ENCODE measurements around the gene ZMAT5.

ZMAT5 gene

GRCh38 chr22:29813126-29813525 lies 46.3 kb upstream of the ZMAT5 start:
- DNase-seq (ENCODE audit: low spot score) = no peak
- POLR2A ChIA-PET (ENCODE audit: low non-redundant PET) = no interaction called here
- no peak for TF ChIP-seq CTCF (conservative IDR thresholded peaks at IDR 0.05; ENCODE audit: low read depth)
- no peak overlapping the region for H3K27ac ChIP-seq
- CTCF ChIA-PET = interaction anchor here (0.6 kb wide), 1 partner anchor 276 kb away, joined by 3 read pairs; no protein-coding TSS in a partner anchor

GRCh38 chr22:29811377-29811776 lies 44.6 kb upstream of the ZMAT5 start:
- no peak for DNase-seq (ENCODE audit: low spot score)
- no peak for TF ChIP-seq CTCF (conservative IDR thresholded peaks at IDR 0.05; ENCODE audit: low read depth)
- POLR2A ChIA-PET (ENCODE audit: low non-redundant PET) = no interaction called here
- CTCF ChIA-PET = interaction anchor here (1.0 kb wide), 1 partner anchor 193 kb away, joined by 3 read pairs; no protein-coding TSS in a partner anchor
- no peak overlapping the region for H3K27ac ChIP-seq

- CTCF ChIA-PET = no interaction called here
- DNase-seq (ENCODE audit: low spot score) = no peak
- POLR2A ChIA-PET (ENCODE audit: low non-redundant PET) = no interaction called here
- no peak for TF ChIP-seq CTCF (conservative IDR thresholded peaks at IDR 0.05; ENCODE audit: low read depth)
- no peak overlapping the region for H3K27ac ChIP-seq
Observed at GRCh38 chr22:29810216-29810615, 43.4 kb upstream of the ZMAT5 start.

- POLR2A ChIA-PET (ENCODE audit: low non-redundant PET) = no interaction called here
- TF ChIP-seq CTCF (conservative IDR thresholded peaks at IDR 0.05; ENCODE audit: low read depth) = no peak
- H3K27ac ChIP-seq = no peak overlapping the region
- DNase-seq (ENCODE audit: low spot score) = no peak
- CTCF ChIA-PET = no interaction called here
Observed at GRCh38 chr22:29806196-29806595, 39.4 kb upstream of the ZMAT5 start.

GRCh38 chr22:29804985-29805384 lies 38.2 kb upstream of the ZMAT5 start:
- ChIA-PET POLR2A (ENCODE audit: low non-redundant PET) (interaction anchor here (0.5 kb wide), 1 partner anchor 78 kb away, joined by 7 read pairs; the partner anchor contains the start of gene MTMR3), CTCF (no interaction called here)
- no peak for DNase-seq (ENCODE audit: low spot score)
- TF ChIP-seq CTCF (conservative IDR thresholded peaks at IDR 0.05; ENCODE audit: low read depth) = no peak
- H3K27ac ChIP-seq = 0 out of 2 replicates have a peak overlapping the region, but pooled peaks have one; percentile 11

GRCh38 chr22:29803190-29803589 lies 36.4 kb upstream of the ZMAT5 start:
- TF ChIP-seq CTCF (conservative IDR thresholded peaks at IDR 0.05; ENCODE audit: low read depth) = no peak
- no peak overlapping the region for H3K27ac ChIP-seq
- CTCF ChIA-PET = no interaction called here
- DNase-seq (ENCODE audit: low spot score) = no peak
- POLR2A ChIA-PET (ENCODE audit: low non-redundant PET) = no interaction called here

GRCh38 chr22:29801796-29802195 lies 35.0 kb upstream of the ZMAT5 start:
- ChIA-PET CTCF (no interaction called here), POLR2A (ENCODE audit: low non-redundant PET) (no interaction called here)
- DNase-seq (ENCODE audit: low spot score) = no peak
- TF ChIP-seq CTCF (conservative IDR thresholded peaks at IDR 0.05; ENCODE audit: low read depth) = no peak
- H3K27ac ChIP-seq = peak overlapping the region; percentile 15
